HepG2 (cell line): Measurements from ENCODE around the gene RSRC2. TPM values are rescaled to one million over a fixed set of nuclear protein-coding genes. Genes with fewer than 3 reads are reported as not detected.

Experiments used
- DMAP1 ChIP-seq: IDR thresholded peaks from 2 replicates; pipeline ENCODE4 v1.6.1; 2016
- HNRNPL ChIP-seq: fragments of 200-400 bp; formaldehyde crosslinking; IDR thresholded peaks from 2 replicates; pipeline ENCODE4 v1.6.1; 2017; ENCODE audit warnings: mild to moderate bottlenecking, low read depth, low read length
- JARID2 ChIP-seq: sonication (generic); formaldehyde crosslinking; IDR thresholded peaks from 2 replicates; pipeline ENCODE4 v1.8.1; 2023; ENCODE audit warnings: missing genetic modification reagents, inconsistent platforms; ENCODE audit not compliant: insufficient replicate concordance
- KAT8 ChIP-seq: IDR thresholded peaks from 2 replicates; pipeline ENCODE4 v1.6.1; 2016; ENCODE audit warnings: missing genetic modification reagents, missing compliant biosample characterization
- MED1 ChIP-seq: sonication (generic); formaldehyde crosslinking; IDR thresholded peaks from 2 replicates; pipeline ENCODE4 v1.4.0; 2020; ENCODE audit warnings: missing genetic modification reagents
- NFYB ChIP-seq: sonication (generic); formaldehyde crosslinking; IDR thresholded peaks from 2 replicates; pipeline ENCODE4 v1.4.0; 2020; ENCODE audit warnings: missing genetic modification reagents
- SRSF1 ChIP-seq: fragments of 200-400 bp; formaldehyde crosslinking; optimal IDR thresholded peaks from 2 replicates; pipeline ENCODE3; 2017; ENCODE audit warnings: mild to moderate bottlenecking, low read depth, low read length, moderate library complexity
- TEAD3 ChIP-seq: optimal IDR thresholded peaks from 2 replicates; pipeline ENCODE3; 2016; ENCODE audit warnings: borderline replicate concordance
- THAP7 ChIP-seq: sonication (generic); formaldehyde crosslinking; IDR thresholded peaks from 2 replicates; pipeline ENCODE4 v1.8.1; 2023; ENCODE audit warnings: mild to moderate bottlenecking, missing genetic modification reagents
- ZNF562 ChIP-seq: sonication (generic); formaldehyde crosslinking; IDR thresholded peaks from 2 replicates; pipeline ENCODE4 v1.8.0; 2022; ENCODE audit warnings: missing genetic modification reagents, borderline replicate concordance
- ZNF629 ChIP-seq: sonication (generic); formaldehyde crosslinking; conservative IDR thresholded peaks from 2 replicates; pipeline ENCODE4 v1.5.0; 2020; ENCODE audit warnings: missing genetic modification reagents
- ZNF747 ChIP-seq: sonication (generic); formaldehyde crosslinking; IDR thresholded peaks from 2 replicates; pipeline ENCODE4 v1.8.1; 2023; ENCODE audit warnings: missing genetic modification reagents, mild to moderate bottlenecking, borderline replicate concordance
- ZNF770 ChIP-seq: sonication (generic); formaldehyde crosslinking; IDR thresholded peaks from 2 replicates; pipeline ENCODE4 v1.5.0; 2020; ENCODE audit warnings: mild to moderate bottlenecking, missing genetic modification reagents
- ZNF775 ChIP-seq: sonication (generic); formaldehyde crosslinking; IDR thresholded peaks from 2 replicates; pipeline ENCODE4 v1.4.0; 2020; ENCODE audit warnings: missing genetic modification reagents, mild to moderate bottlenecking, moderate library complexity, borderline replicate concordance
- polyA plus RNA-seq, 8 experiments: library from polyadenylated mRNA; depleted of rRNA in 3 of 8; stranded (reverse) in 7 of 8; unstranded in 1 of 8; fragments of >200 nt; fragmentation: Illumina TruSeq in 4 of 8; extraction: Trizol in 4 of 8; gene quantifications; 2 replicates each; pipeline versions ENCODE4 v1.2.1 to v1.2.3, GENCODE V29; 2011 to 2016; ENCODE audit warnings: low read depth in 4 of 8, missing spikeins in 1 of 8, mixed read lengths in 1 of 8; ENCODE audit not compliant: insufficient read depth in 1 of 8
- total RNA-seq, 5 experiments: library from RNA; depleted of rRNA; stranded (reverse); fragments of >200 nt; fragmentation: Illumina TruSeq; extraction: Trizol; gene quantifications; 2 replicates each; pipeline ENCODE4 v1.2.3, GENCODE V29; 2016; ENCODE audit warnings: low read depth in 1 of 5
- TF ChIP-seq, protein P1 (sequence below): sonication (generic); formaldehyde crosslinking; IDR thresholded peaks from 2 replicates; pipeline ENCODE4 v1.4.0; 2020; ENCODE audit warnings: missing genetic modification reagents, borderline replicate concordance
- TF ChIP-seq, protein P2 (sequence below): IDR thresholded peaks from 2 replicates; pipeline ENCODE4 v1.6.1; 2016; ENCODE audit warnings: mild to moderate bottlenecking
- TF ChIP-seq, protein P3 (sequence below): sonication (generic); formaldehyde crosslinking; IDR thresholded peaks from 2 replicates; pipeline ENCODE4 v1.4.0; 2020; ENCODE audit warnings: missing genetic modification reagents
- TF ChIP-seq, protein P4 (sequence below): sonication (generic); formaldehyde crosslinking; IDR thresholded peaks from 2 replicates; pipeline ENCODE4 v1.8.1; 2023; ENCODE audit warnings: mild to moderate bottlenecking, inconsistent platforms, moderate library complexity, missing genetic modification reagents, borderline replicate concordance

Gene RSRC2
- total and polyA plus RNA-seq, 2 of the 13 experiments (the other 11 are each of a cell fraction or from before 2014, with no cell fraction given): 31.4 to 77.8 TPM

- TF ChIP-seq, protein P1, sequence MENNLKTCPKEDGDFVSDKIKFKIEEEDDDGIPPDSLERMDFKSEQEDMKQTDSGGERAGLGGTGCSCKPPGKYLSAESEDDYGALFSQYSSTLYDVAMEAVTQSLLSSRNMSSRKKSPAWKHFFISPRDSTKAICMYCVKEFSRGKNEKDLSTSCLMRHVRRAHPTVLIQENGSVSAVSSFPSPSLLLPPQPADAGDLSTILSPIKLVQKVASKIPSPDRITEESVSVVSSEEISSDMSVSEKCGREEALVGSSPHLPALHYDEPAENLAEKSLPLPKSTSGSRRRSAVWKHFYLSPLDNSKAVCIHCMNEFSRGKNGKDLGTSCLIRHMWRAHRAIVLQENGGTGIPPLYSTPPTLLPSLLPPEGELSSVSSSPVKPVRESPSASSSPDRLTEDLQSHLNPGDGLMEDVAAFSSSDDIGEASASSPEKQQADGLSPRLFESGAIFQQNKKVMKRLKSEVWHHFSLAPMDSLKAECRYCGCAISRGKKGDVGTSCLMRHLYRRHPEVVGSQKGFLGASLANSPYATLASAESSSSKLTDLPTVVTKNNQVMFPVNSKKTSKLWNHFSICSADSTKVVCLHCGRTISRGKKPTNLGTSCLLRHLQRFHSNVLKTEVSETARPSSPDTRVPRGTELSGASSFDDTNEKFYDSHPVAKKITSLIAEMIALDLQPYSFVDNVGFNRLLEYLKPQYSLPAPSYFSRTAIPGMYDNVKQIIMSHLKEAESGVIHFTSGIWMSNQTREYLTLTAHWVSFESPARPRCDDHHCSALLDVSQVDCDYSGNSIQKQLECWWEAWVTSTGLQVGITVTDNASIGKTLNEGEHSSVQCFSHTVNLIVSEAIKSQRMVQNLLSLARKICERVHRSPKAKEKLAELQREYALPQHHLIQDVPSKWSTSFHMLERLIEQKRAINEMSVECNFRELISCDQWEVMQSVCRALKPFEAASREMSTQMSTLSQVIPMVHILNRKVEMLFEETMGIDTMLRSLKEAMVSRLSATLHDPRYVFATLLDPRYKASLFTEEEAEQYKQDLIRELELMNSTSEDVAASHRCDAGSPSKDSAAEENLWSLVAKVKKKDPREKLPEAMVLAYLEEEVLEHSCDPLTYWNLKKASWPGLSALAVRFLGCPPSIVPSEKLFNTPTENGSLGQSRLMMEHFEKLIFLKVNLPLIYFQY (CRISPR knock-in tag): peak; percentile 39
- 0 out of 2 replicates have a peak, but pooled peaks have one; percentile 9 for TF ChIP-seq ZNF629
- TF ChIP-seq, protein P2, sequence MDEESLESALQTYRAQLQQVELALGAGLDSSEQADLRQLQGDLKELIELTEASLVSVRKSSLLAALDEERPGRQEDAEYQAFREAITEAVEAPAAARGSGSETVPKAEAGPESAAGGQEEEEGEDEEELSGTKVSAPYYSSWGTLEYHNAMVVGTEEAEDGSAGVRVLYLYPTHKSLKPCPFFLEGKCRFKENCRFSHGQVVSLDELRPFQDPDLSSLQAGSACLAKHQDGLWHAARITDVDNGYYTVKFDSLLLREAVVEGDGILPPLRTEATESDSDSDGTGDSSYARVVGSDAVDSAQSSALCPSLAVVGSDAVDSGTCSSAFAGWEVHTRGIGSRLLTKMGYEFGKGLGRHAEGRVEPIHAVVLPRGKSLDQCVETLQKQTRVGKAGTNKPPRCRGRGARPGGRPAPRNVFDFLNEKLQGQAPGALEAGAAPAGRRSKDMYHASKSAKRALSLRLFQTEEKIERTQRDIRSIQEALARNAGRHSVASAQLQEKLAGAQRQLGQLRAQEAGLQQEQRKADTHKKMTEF (CRISPR knock-in tag): peak; percentile 65; the same call in 1 of the 2 replicates
- TF ChIP-seq ZNF770: peak; percentile 26; the same call in 1 of the 2 replicates
- TF ChIP-seq THAP7 (CRISPR knock-in tag): no peak
- TF ChIP-seq, protein P3, sequence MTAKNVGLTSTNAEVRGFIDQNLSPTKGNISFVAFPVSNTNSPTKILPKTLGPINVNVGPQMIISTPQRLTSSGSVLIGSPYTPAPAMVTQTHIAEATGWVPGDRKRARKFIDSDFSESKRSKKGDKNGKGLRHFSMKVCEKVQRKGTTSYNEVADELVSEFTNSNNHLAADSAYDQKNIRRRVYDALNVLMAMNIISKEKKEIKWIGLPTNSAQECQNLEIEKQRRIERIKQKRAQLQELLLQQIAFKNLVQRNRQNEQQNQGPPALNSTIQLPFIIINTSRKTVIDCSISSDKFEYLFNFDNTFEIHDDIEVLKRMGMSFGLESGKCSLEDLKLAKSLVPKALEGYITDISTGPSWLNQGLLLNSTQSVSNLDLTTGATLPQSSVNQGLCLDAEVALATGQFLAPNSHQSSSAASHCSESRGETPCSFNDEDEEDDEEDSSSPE: peak; percentile 99
- TF ChIP-seq, protein P4, sequence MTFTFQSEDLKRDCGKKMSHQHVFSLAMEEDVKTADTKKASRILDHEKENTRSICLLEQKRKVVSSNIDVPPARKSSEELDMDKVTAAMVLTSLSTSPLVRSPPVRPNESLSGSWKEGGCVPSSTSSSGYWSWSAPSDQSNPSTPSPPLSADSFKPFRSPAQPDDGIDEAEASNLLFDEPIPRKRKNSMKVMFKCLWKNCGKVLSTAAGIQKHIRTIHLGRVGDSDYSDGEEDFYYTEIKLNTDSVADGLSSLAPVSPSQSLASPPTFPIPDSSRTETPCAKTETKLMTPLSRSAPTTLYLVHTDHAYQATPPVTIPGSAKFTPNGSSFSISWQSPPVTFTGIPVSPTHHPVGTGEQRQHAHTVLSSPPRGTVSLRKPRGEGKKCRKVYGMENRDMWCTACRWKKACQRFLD (CRISPR knock-in tag): peak; percentile 45; the same call in 1 of the 2 replicates
- TF ChIP-seq HNRNPL: peak; percentile 81
- TF ChIP-seq MED1: peak; percentile 74
- TF ChIP-seq TEAD3 (CRISPR knock-in tag): peak; percentile 98
- no peak for TF ChIP-seq JARID2 (CRISPR knock-in tag)
- peak; percentile 90 for TF ChIP-seq KAT8 (CRISPR knock-in tag)
- TF ChIP-seq SRSF1: peak; percentile 96
- peak; percentile 56; the same call in 1 of the 2 replicates for TF ChIP-seq ZNF747
- no peak for TF ChIP-seq ZNF562 (CRISPR knock-in tag)
- peak; percentile 97 for TF ChIP-seq DMAP1 (CRISPR knock-in tag)
- TF ChIP-seq ZNF775 (CRISPR knock-in tag): 0 out of 2 replicates have a peak, but pooled peaks have one; percentile 6
- peak; percentile 70 for TF ChIP-seq NFYB (CRISPR knock-in tag)
Observed at GRCh38 chr12:122526683-122527477, at the start of gene RSRC2, which contains the start of gene KNTC1 (continued).
